ENCODE results near the gene CDC25C.

Gene CDC25C

GRCh38 chr5:138359621-138360020, 28.0 kb upstream of the CDC25C start:
- Histone ChIP-seq H3K27me3 (ENCODE audit: insufficient read depth, low read depth, severe bottlenecking) (no peaks in the 10 kb centered on the region), H3K27ac (no peak overlapping the region), H3K9me3 (ENCODE audit: severe bottlenecking) (no peaks in the 10 kb centered on the region), H3K36me3 (no peaks in the 10 kb centered on the region), H3K4me3 (ENCODE audit: low read depth, low read length) (no peak overlapping the region)
- no peak for DNase-seq
- no peak for TF ChIP-seq CTCF (IDR thresholded peaks at IDR 0.05; ENCODE audit: low read depth, low read length)

- H3K4me3 ChIP-seq (ENCODE audit: low read depth, low read length): no peak overlapping the region
Measured at GRCh38 chr5:138354926-138355378, 23.3 kb upstream of the CDC25C start.

DNA sequence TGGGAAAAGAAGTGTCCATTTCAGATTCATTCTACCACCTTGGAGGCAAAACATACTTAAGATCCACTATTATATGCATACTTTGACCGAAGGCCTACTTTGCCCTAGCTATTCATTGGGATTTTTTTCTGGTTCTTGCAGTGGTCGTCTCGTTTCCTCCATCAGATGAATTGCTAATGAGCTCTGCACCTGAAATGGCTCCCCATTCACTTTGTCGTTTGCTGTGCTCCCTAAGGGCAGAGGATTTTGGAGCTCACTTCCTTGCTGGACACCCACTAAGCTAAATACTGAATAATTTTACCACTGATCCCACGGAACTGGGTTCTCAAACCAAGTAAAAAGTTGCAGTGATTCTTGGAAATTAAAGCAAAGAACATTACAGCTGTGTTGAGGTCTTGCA, 22.8 kb upstream of the CDC25C start:
- no peak for TF ChIP-seq CTCF (IDR thresholded peaks at IDR 0.05; ENCODE audit: low read depth, low read length)
- DNase-seq: no peak
- Histone ChIP-seq H3K27ac (no peak overlapping the region), H3K9me3 (ENCODE audit: severe bottlenecking) (peaks cover 4% of the 10 kb centered on the region), H3K4me3 (ENCODE audit: low read depth, low read length) (peak overlapping the region; percentile 98), H3K27me3 (ENCODE audit: insufficient read depth, low read depth, severe bottlenecking) (no peaks in the 10 kb centered on the region), H3K36me3 (peaks cover 3% of the 10 kb centered on the region)

More at GRCh38 chr5:138354926-138355378, 23.3 kb upstream of the CDC25C start:
- no peak overlapping the region for H3K27ac ChIP-seq
- TF ChIP-seq CTCF (IDR thresholded peaks at IDR 0.05; ENCODE audit: low read depth, low read length): no peak
- H3K9me3 ChIP-seq (ENCODE audit: severe bottlenecking): peaks cover 4% of the 10 kb centered on the region
- DNase-seq: no peak
- H3K36me3 ChIP-seq: peaks cover 3% of the 10 kb centered on the region; the same call in 1 of the 2 replicates
- H3K27me3 ChIP-seq (ENCODE audit: insufficient read depth, low read depth, severe bottlenecking): no peaks in the 10 kb centered on the region

- DNase-seq: no peak
- Histone ChIP-seq H3K27me3 (ENCODE audit: insufficient read depth, low read depth, severe bottlenecking) (no peaks in the 10 kb centered on the region), H3K4me3 (ENCODE audit: low read depth, low read length) (peak overlapping the region; percentile 98), H3K27ac (peak overlapping the region; percentile 87), H3K9me3 (ENCODE audit: severe bottlenecking) (peaks cover 4% of the 10 kb centered on the region), H3K36me3 (peaks cover 4% of the 10 kb centered on the region)
- no peak for TF ChIP-seq CTCF (IDR thresholded peaks at IDR 0.05; ENCODE audit: low read depth, low read length)
Measured at GRCh38 chr5:138353560-138354080, 22.0 kb upstream of the CDC25C start.

GRCh38 chr5:138352722-138353559, 21.3 kb upstream of the CDC25C start:
- Histone ChIP-seq H3K27ac (peak overlapping the region; percentile 87), H3K27me3 (ENCODE audit: insufficient read depth, low read depth, severe bottlenecking) (no peaks in the 10 kb centered on the region), H3K4me3 (ENCODE audit: low read depth, low read length) (peak overlapping the region; percentile 98), H3K9me3 (ENCODE audit: severe bottlenecking) (peaks cover 4% of the 10 kb centered on the region), H3K36me3 (peaks cover 11% of the 10 kb centered on the region)
- peak; percentile 42 for TF ChIP-seq CTCF (IDR thresholded peaks at IDR 0.05; ENCODE audit: low read depth, low read length)
- DNase-seq: peak; percentile 56
